OCI-LY3 (cell line): ENCODE results near the gene GNAS-AS1.

Source experiments
- H2AFZ ChIP-seq: fragments of 200-600, 300-600 bp; shearing (Covaris generic); 2 replicates; pipeline ENCODE4 v1.6.0; 2014; ENCODE audit warnings: antibody characterized with exemption, low read depth, low read length
- H3K27ac ChIP-seq: fragments of 200-600, 300-600 bp; sonication (generic); 2 replicates; pipeline ENCODE4 v1.5.1; 2014; ENCODE audit warnings: mild to moderate bottlenecking, low read length, moderate library complexity, mixed read lengths
- H3K27me3 ChIP-seq: fragments of 200-600, 300-600 bp; sonication (generic); 2 replicates; pipeline ENCODE4 v1.6.1; 2014; ENCODE audit warnings: low read depth, low read length, mixed read lengths
- H3K36me3 ChIP-seq: fragments of 200-600, 300-600 bp; sonication (generic); replicated peaks from 2 replicates; pipeline ENCODE3; 2014; ENCODE audit warnings: low read depth, low read length, mixed read lengths
- H3K4me1 ChIP-seq: fragments of 300-600, 200-600 bp; sonication (generic); 2 replicates; pipeline ENCODE4 v1.6.1; 2014; ENCODE audit warnings: low read length, mixed read lengths
- H3K4me2 ChIP-seq: fragments of 200-600, 300-600 bp; sonication (generic); 2 replicates; pipeline ENCODE4 v1.6.1; 2014; ENCODE audit warnings: low read length, mixed read lengths
- H3K4me3 ChIP-seq: fragments of 300-600, 200-600 bp; sonication (generic); 2 replicates; pipeline ENCODE4 v1.5.1; 2014; ENCODE audit warnings: antibody characterized with exemption, mild to moderate bottlenecking, low read length, moderate library complexity
- H3K79me2 ChIP-seq: fragments of 300-600, 200-600 bp; shearing (Covaris generic); 2 replicates; pipeline ENCODE4 v1.6.1; 2014; ENCODE audit warnings: mild to moderate bottlenecking, low read length, mixed read lengths
- H3K9ac ChIP-seq: fragments of 300-600, 200-600 bp; shearing (Covaris generic); 2 replicates; pipeline ENCODE4 v1.6.0; 2014; ENCODE audit warnings: mild to moderate bottlenecking, low read length, moderate library complexity
- H3K9me3 ChIP-seq: fragments of 200-600, 300-600 bp; shearing (Covaris generic); 2 replicates; pipeline ENCODE4 v1.6.1; 2014; ENCODE audit warnings: low read length, mixed read lengths; ENCODE audit not compliant: insufficient read depth
- H4K20me1 ChIP-seq: fragments of 200-600, 300-600 bp; sonication (generic); 2 replicates; pipeline ENCODE4 v1.6.1; 2016; ENCODE audit warnings: low read length, mixed read lengths; ENCODE audit not compliant: insufficient read depth
- CTCF ChIP-seq: fragments of 200-600, 300-600 bp; sonication (generic); IDR thresholded peaks from 2 replicates; pipeline ENCODE4 v1.5.1; 2014; ENCODE audit warnings: antibody characterized with exemption, low read length, low read depth
- EZH2phosphoT487 ChIP-seq: fragments of 200-600 bp; shearing (Covaris generic); IDR thresholded peaks from 2 replicates; pipeline ENCODE4 v1.6.1; 2018; ENCODE audit warnings: antibody characterized with exemption, mixed run types, low read depth

The GNAS-AS1 gene

GRCh38 chr20:58836616-58837204, 14.0 kb downstream of the GNAS-AS1 start:
- H3K27ac ChIP-seq: no peak overlapping the region
- no peaks in the 10 kb centered on the region; the same call in 1 of the 2 replicates for H4K20me1 ChIP-seq
- no peak overlapping the region for H3K9ac ChIP-seq
- H2AFZ ChIP-seq: no peak overlapping the region
- no peaks in the 10 kb centered on the region for H3K36me3 ChIP-seq
- H3K4me3 ChIP-seq: no peak overlapping the region
- TF ChIP-seq CTCF (no peak), EZH2phosphoT487 (no peak)
- no peak overlapping the region for H3K4me2 ChIP-seq
- no peaks in the 10 kb centered on the region for H3K4me1 ChIP-seq
- peaks cover 17% of the 10 kb centered on the region for H3K27me3 ChIP-seq
- peaks cover 4% of the 10 kb centered on the region; the same call in 1 of the 2 replicates for H3K79me2 ChIP-seq
- H3K9me3 ChIP-seq: no peaks in the 10 kb centered on the region

GRCh38 chr20:58835231-58835630, 15.5 kb downstream of the GNAS-AS1 start:
- Histone ChIP-seq H3K4me3 (no peak overlapping the region), H3K36me3 (no peaks in the 10 kb centered on the region), H4K20me1 (no peaks in the 10 kb centered on the region; the same call in 1 of the 2 replicates), H2AFZ (no peak overlapping the region), H3K9me3 (no peaks in the 10 kb centered on the region), H3K4me1 (no peaks in the 10 kb centered on the region), H3K27ac (no peak overlapping the region), H3K79me2 (peaks cover 15% of the 10 kb centered on the region), H3K9ac (no peak overlapping the region), H3K27me3 (peaks cover 17% of the 10 kb centered on the region), H3K4me2 (no peak overlapping the region)
- TF ChIP-seq CTCF (no peak), EZH2phosphoT487 (no peak)

GRCh38 chr20:58833921-58834320, 16.8 kb downstream of the GNAS-AS1 start:
- Histone ChIP-seq H4K20me1 (no peaks in the 10 kb centered on the region; the same call in 1 of the 2 replicates), H2AFZ (no peak overlapping the region), H3K36me3 (no peaks in the 10 kb centered on the region), H3K9ac (no peak overlapping the region), H3K79me2 (peaks cover 23% of the 10 kb centered on the region), H3K27me3 (peaks cover 17% of the 10 kb centered on the region), H3K4me1 (no peaks in the 10 kb centered on the region), H3K27ac (no peak overlapping the region), H3K4me3 (no peak overlapping the region), H3K9me3 (no peaks in the 10 kb centered on the region), H3K4me2 (no peak overlapping the region)
- TF ChIP-seq CTCF (no peak), EZH2phosphoT487 (no peak)

- Histone ChIP-seq H3K36me3 (no peaks in the 10 kb centered on the region), H3K9ac (no peak overlapping the region), H3K4me2 (no peak overlapping the region), H3K27ac (no peak overlapping the region), H3K4me3 (no peak overlapping the region), H3K9me3 (no peaks in the 10 kb centered on the region), H3K4me1 (no peaks in the 10 kb centered on the region), H3K79me2 (peaks cover 23% of the 10 kb centered on the region), H4K20me1 (no peaks in the 10 kb centered on the region), H2AFZ (no peak overlapping the region), H3K27me3 (peaks cover 17% of the 10 kb centered on the region; the same call in 1 of the 2 replicates)
- no peak for TF ChIP-seq CTCF
- no peak for TF ChIP-seq EZH2phosphoT487
Measured at GRCh38 chr20:58832457-58832856, 18.2 kb downstream of the GNAS-AS1 start.
